A673 (cell line): ENCODE measurements around the gene KBTBD6.

Experiments used
- CTCF ChIP-seq: fragments of 300-800, 200-600 bp; sonication (generic); conservative IDR thresholded peaks from 2 replicates; pipeline ENCODE4 v1.5.1; 2017; ENCODE audit warnings: low read depth, mild to moderate bottlenecking, antibody characterized with exemption, low read length, moderate library complexity, mixed read lengths
- EZH2 ChIP-seq: fragments of 200-600 bp; sonication (generic); IDR thresholded peaks from 2 replicates; pipeline ENCODE4 v1.6.1; 2017; ENCODE audit warnings: borderline replicate concordance, low read depth, mild to moderate bottlenecking, mixed read lengths, antibody characterized with exemption, low read length; ENCODE audit not compliant: poor library complexity, severe bottlenecking

GRCh38 chr13:41137241-41137640 lies 4.6 kb upstream of the KBTBD6 start:
- TF ChIP-seq CTCF (no peak), EZH2 (no peak)
